A549 (cell line): ENCODE measurements around the gene PRR7. TPM values are rescaled to one million over a fixed set of nuclear protein-coding genes. Genes with fewer than 3 reads are reported as not detected.

ENCODE experiments used
- ATAC-seq, 2 experiments: fragments of 200-7000 bp in 1 of 2; fragments of >200 bp in 1 of 2; cut with Nextera tagmentation in 1 of 2; cut with Tn5 transposase in 1 of 2; 3 replicates each; pipeline versions ENCODE4 v1.8.0 to v1.9.1; 2018 to 2020; ENCODE audit warnings: mild to moderate bottlenecking in 1 of 2, moderate library complexity in 1 of 2
- CTCF ChIA-PET: fragments of 300-600 bp; sonication (Branson Sonifier 250); formaldehyde crosslinking; extraction: SDS; loops from one replicate; lab custom pipeline; 2021; ENCODE audit warnings: antibody characterized with exemption, inconsistent platforms; lab: Yijun Ruan, JAX
- POLR2A ChIA-PET: fragments of 350-600 bp; formaldehyde crosslinking; extraction: SDS; loops from one replicate; lab custom pipeline; 2021; ENCODE audit warnings: antibody characterized with exemption, inconsistent platforms; lab: Yijun Ruan, JAX
- DNase-seq, 2 experiments: peaks; one replicate each; pipeline versions ENCODE4 v3.0.0 to v3.0.0-alpha.2; 2011 to 2016; ENCODE audit warnings: low read depth in 1 of 2, low spot score in 1 of 2
- FAIRE-seq: peaks from 2 replicates; lab custom pipeline; 2011; peaks lifted over from hg19 to GRCh38; lab: Jason Lieb, UNC
- H3K27ac ChIP-seq, 2 experiments: fragments of >200 bp; sonication (Bioruptor Twin); formaldehyde crosslinking; 3 replicates each; pipeline ENCODE4 v1.5.1; 2016 to 2017
- H3K4me1 ChIP-seq: fragments of >200 bp; sonication (Bioruptor Twin); formaldehyde crosslinking; 3 replicates; pipeline ENCODE4 v1.6.1; 2016
- H3K4me2 ChIP-seq: fragments of >200 bp; sonication (Bioruptor Twin); formaldehyde crosslinking; 3 replicates; pipeline ENCODE4 v1.6.1; 2016
- H3K4me3 ChIP-seq: fragments of >200 bp; sonication (Bioruptor Twin); formaldehyde crosslinking; 3 replicates; pipeline ENCODE4 v1.5.1; 2016
- H3K9me3 ChIP-seq: fragments of >200 bp; sonication (Bioruptor Twin); formaldehyde crosslinking; 3 replicates; pipeline ENCODE4 v1.6.1; 2016
- CBX8 ChIP-seq: fragments of 200-600 bp; sonication (generic); IDR thresholded peaks from 2 replicates; pipeline ENCODE4 v1.6.1; 2016
- CEBPB ChIP-seq, 2 experiments: fragments of >200 bp in 1 of 2; sonication (Bioruptor Twin) in 1 of 2; formaldehyde crosslinking in 1 of 2; IDR thresholded peaks; 2 replicates each; pipeline ENCODE4 v1.6.1; 2012 to 2016
- CHD2 ChIP-seq: fragments of 150-350 bp; IDR thresholded peaks from 2 replicates; pipeline ENCODE4 v1.6.1; 2014; ENCODE audit warnings: low read length; ENCODE audit not compliant: partially characterized antibody
- CHD4 ChIP-seq: fragments of 200-600 bp; sonication (generic); IDR thresholded peaks from 2 replicates; pipeline ENCODE4 v1.6.1; 2016; ENCODE audit warnings: antibody characterized with exemption, mild to moderate bottlenecking, borderline replicate concordance
- EHMT2 ChIP-seq: fragments of 200-600 bp; sonication (generic); IDR thresholded peaks from 2 replicates; pipeline ENCODE4 v1.6.1; 2016; ENCODE audit warnings: antibody characterized with exemption, low read depth, mild to moderate bottlenecking, moderate library complexity
- ESRRA ChIP-seq: fragments of 150-350 bp; IDR thresholded peaks from 2 replicates; pipeline ENCODE4 v1.6.1; 2014; ENCODE audit warnings: mild to moderate bottlenecking, low read length, borderline replicate concordance
- FOSB ChIP-seq: fragments of 250-450 bp; sonication (Bioruptor Pico); IDR thresholded peaks from 2 replicates; pipeline ENCODE4 v1.5.0; 2020; ENCODE audit warnings: mild to moderate bottlenecking, moderate library complexity
- FOXS1 ChIP-seq: fragments of 250-450 bp; sonication (Bioruptor Pico); IDR thresholded peaks from 2 replicates; pipeline ENCODE4 v1.5.0; 2020; ENCODE audit warnings: mild to moderate bottlenecking, moderate library complexity
- JUN ChIP-seq, 2 experiments: fragments of >200 bp; sonication (Bioruptor Twin); formaldehyde crosslinking; IDR thresholded peaks; 2 replicates in 1 of 2; 3 replicates in 1 of 2; pipeline ENCODE4 v1.6.1; 2016 to 2017
- MAZ ChIP-seq: fragments of 150-350 bp; IDR thresholded peaks from 2 replicates; pipeline ENCODE4 v1.6.1; 2014; ENCODE audit warnings: antibody characterized with exemption, low read depth, low read length, borderline replicate concordance
- MYC ChIP-seq: IDR thresholded peaks from 2 replicates; pipeline ENCODE4 v1.6.1; 2012; ENCODE audit warnings: mild to moderate bottlenecking, inconsistent platforms, low read length, improper control_type of control experiment, borderline replicate concordance
- NR3C1 ChIP-seq: fragments of >200 bp; sonication (Bioruptor Twin); formaldehyde crosslinking; IDR thresholded peaks from 3 replicates; pipeline ENCODE4 v1.6.1; 2017
- POLR2A ChIP-seq: IDR thresholded peaks from 2 replicates; pipeline ENCODE4 v1.6.1; 2012; ENCODE audit warnings: mild to moderate bottlenecking, low read length
- RAD21 ChIP-seq, 2 experiments: fragments of >200 bp in 1 of 2; sonication (Bioruptor Twin) in 1 of 2; formaldehyde crosslinking in 1 of 2; IDR thresholded peaks in 1 of 2; conservative IDR thresholded peaks in 1 of 2; 2 replicates in 1 of 2; 3 replicates in 1 of 2; pipeline ENCODE4 v1.6.1; 2012 to 2018; ENCODE audit warnings: inconsistent platforms in 1 of 2
- RFX5 ChIP-seq: fragments of 450-650 bp; IDR thresholded peaks from 2 replicates; pipeline ENCODE4 v1.7.1; 2014; ENCODE audit warnings: antibody characterized with exemption, mild to moderate bottlenecking, moderate library complexity
- RNF2 ChIP-seq: fragments of 200-600 bp; sonication (generic); IDR thresholded peaks from 2 replicates; pipeline ENCODE4 v1.6.1; 2016; ENCODE audit warnings: low read depth, mild to moderate bottlenecking, antibody characterized with exemption, moderate library complexity, borderline replicate concordance
- SMC3 ChIP-seq: fragments of >200 bp; sonication (Bioruptor Twin); formaldehyde crosslinking; IDR thresholded peaks from 3 replicates; pipeline ENCODE4 v1.6.1; 2018; ENCODE audit warnings: inconsistent platforms
- SREBF2 ChIP-seq: fragments of 450-650 bp; IDR thresholded peaks from 2 replicates; pipeline ENCODE4 v1.6.1; 2014; ENCODE audit warnings: mild to moderate bottlenecking, moderate library complexity
- TFCP2L1 ChIP-seq: fragments of 250-450 bp; sonication (Bioruptor Pico); IDR thresholded peaks from 2 replicates; pipeline ENCODE4 v1.5.0; 2021; ENCODE audit warnings: mild to moderate bottlenecking
- ZNF302 ChIP-seq: fragments of 250-450 bp; sonication (Bioruptor Pico); IDR thresholded peaks from 2 replicates; pipeline ENCODE4 v1.9.0; 2021; ENCODE audit warnings: inconsistent platforms, mild to moderate bottlenecking, moderate library complexity
- ZSCAN20 ChIP-seq: fragments of 250-450 bp; sonication (Bioruptor Pico); IDR thresholded peaks from 2 replicates; pipeline ENCODE4 v1.8.0; 2022; ENCODE audit warnings: mild to moderate bottlenecking, moderate library complexity
- WGBS: methylation state at CpG from one replicate; pipeline ENCODE4 v1.1.6; 2017; ENCODE audit errors: missing lambda C conversion rate; 5-methylcytosine and 5-hydroxymethylcytosine counted together
- polyA plus RNA-seq, 4 experiments: library from polyadenylated mRNA; depleted of rRNA in 3 of 4; stranded (reverse); fragments of >200 nt; fragmentation: RNase III in 1 of 4; extraction: RNeasy Plus Mini Kit Qiagen cat#74134 plus additional on column Dnase treatment in 1 of 4; gene quantifications; 2 replicates in 3 of 4; 3 replicates in 1 of 4; pipeline ENCODE4 v1.2.3, GENCODE V29; 2011 to 2017
- TF ChIP-seq, protein P1 (sequence below): fragments of >200 bp; sonication (Bioruptor Twin); formaldehyde crosslinking; IDR thresholded peaks from 3 replicates; pipeline ENCODE4 v1.6.1; 2016
- TF ChIP-seq, protein P2 (sequence below): IDR thresholded peaks from 2 replicates; pipeline ENCODE4 v1.6.1; 2012; ENCODE audit warnings: low read depth, borderline replicate concordance
- TF ChIP-seq, protein P3 (sequence below): fragments of 250-450 bp; sonication (Bioruptor Pico); IDR thresholded peaks from 2 replicates; pipeline ENCODE4 v1.5.0; 2021; ENCODE audit warnings: mild to moderate bottlenecking, moderate library complexity, borderline replicate concordance
- TF ChIP-seq, protein P4 (sequence below): fragments of >200 bp; sonication (Bioruptor Twin); formaldehyde crosslinking; IDR thresholded peaks from 2 replicates; pipeline ENCODE4 v1.6.1; 2016

PRR7 gene
- polyA plus RNA-seq, 2 of the 4 experiments (the other 2 are of a cell fraction) = 2.2 to 11.0 TPM

DNA sequence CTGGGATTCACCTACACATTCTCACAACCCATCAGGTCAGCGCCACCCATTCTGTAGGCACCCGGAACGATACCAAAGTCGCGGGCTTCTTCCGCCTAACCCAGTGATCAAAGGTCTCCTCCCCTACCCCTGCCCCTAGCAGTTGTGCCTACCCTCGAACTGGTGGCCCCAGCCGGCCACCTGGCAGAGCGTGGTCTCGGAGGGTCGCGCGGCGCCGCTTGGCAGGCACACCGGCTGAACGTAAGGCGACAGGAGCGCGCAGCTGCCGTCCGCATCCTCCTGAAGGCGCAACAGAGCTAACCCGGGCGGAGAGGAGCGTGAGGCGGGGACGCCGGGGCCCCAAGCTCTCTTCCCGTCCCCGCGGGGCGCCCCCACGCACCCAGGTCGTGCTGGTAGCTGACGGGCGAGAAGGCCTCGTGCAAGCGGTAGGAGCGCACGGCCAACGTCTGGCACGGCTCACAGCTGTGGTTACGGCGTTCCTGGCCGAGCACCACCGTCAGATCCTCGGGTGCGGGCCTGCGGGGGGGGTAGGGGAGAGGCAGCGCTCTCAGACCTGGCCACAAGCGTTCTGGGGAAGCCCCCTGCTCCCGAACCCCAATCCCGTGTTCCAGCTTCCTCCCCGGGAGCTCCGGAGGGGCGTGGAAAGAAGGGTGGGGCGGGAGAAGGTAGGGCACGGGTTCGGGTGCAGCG, 43.4 kb upstream of the PRR7 start:
- ChIA-PET POLR2A (interaction anchor here (0.8 to 3.9 kb wide), 12 partner anchors 11 to 94 kb away, joined by 3 to 37 read pairs (median 5); partner anchors contain the start of genes GRK6, LMAN2 and PDLIM7), CTCF (interaction anchor here (0.6 to 43.1 kb wide), 31 partner anchors 7 to 292 kb away, joined by 3 to 1107 read pairs (median 11); partner anchors contain the start of genes DBN1, GRK6, LMAN2 and PDLIM7)
- DNase-seq = peak; percentile 54 to 59
- ATAC-seq = peak; percentile 54 to 66
- TF ChIP-seq JUN (IDR thresholded peaks at IDR 0.05) (no peak; a peak in 1 of 5 replicates), CHD2 (no peak), RNF2 (peak; percentile 62; the same call in 1 of the 2 replicates), CBX8 (no peak), FOSB (CRISPR knock-in tag) (no peak), CEBPB (IDR thresholded peaks at IDR 0.05) (no peak), NR3C1 (no peak), RAD21 (conservative IDR thresholded peaks at IDR 0.05 in 1 of 2, IDR thresholded peaks at IDR 0.05 in 1 of 2) (no peak), CHD4 (0 out of 2 replicates have a peak, but pooled peaks have one; percentile 33)
- TF ChIP-seq, protein P1, sequence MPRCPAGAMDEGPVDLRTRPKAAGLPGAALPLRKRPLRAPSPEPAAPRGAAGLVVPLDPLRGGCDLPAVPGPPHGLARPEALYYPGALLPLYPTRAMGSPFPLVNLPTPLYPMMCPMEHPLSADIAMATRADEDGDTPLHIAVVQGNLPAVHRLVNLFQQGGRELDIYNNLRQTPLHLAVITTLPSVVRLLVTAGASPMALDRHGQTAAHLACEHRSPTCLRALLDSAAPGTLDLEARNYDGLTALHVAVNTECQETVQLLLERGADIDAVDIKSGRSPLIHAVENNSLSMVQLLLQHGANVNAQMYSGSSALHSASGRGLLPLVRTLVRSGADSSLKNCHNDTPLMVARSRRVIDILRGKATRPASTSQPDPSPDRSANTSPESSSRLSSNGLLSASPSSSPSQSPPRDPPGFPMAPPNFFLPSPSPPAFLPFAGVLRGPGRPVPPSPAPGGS = no peak
- 2% methylated on average over 30 of the region's 61 CpGs for WGBS
- peak overlapping the region; percentile 83 to 92 for H3K27ac ChIP-seq
- H3K4me2 ChIP-seq = peak overlapping the region; percentile 97
- no peaks in the 10 kb centered on the region for H3K9me3 ChIP-seq
- H3K4me3 ChIP-seq = peak overlapping the region; percentile 60
- no peak for FAIRE-seq
- H3K4me1 ChIP-seq = peaks cover 11% of the 10 kb centered on the region; the same call in 2 of the 3 replicates

DNA sequence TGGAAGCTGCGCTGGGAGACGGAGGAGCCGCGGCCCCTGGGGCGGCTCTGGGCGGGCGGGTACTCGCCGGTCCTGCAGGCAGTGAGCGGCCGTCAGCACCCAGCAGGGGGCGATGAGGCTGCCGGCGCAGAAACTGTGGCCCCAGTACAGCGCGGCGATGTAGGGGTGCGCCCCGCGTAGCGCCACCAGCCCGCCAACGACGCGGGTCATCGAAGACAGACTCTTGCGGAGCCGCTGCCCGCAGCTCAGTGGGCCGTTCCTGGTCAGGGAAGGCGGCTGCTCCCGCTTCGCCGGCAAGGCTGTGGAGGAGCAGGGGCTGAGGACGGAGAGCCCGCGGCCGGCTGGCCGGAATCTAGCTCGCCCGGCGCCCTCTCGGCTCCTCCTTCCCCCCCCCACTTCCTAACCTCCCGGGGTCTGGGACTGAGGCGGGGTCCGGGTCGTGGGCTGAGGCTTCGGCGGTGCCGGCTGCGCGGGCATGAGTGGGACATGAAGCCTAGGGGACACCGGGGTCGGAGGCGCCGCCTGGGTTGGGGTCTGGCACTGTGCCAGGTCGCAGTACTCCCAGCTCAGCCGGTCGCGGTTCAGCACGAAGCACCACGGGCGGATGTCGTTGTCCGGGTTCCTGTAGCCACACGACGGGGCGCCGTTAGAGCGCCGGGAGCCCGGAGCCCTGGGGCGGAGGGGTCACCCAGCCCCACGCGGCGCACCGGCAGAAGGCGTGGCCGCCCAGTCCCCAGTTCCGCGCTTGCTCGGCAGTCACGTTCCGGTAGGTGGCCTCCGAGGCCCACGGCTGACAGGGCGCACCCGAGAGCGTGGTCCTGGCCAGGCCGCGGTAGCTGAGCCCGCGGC, 42.6 kb upstream of the PRR7 start:
- under 1% methylated on average over 17 of the region's 93 CpGs for WGBS
- TF ChIP-seq CEBPB (IDR thresholded peaks at IDR 0.05) (no peak), EHMT2 (no peak), MAZ (no peak), RNF2 (peak; percentile 71; the same call in 1 of the 2 replicates), JUN (IDR thresholded peaks at IDR 0.05) (peak in 1 of 2 experiments; percentile 45; a peak in 2 of 5 replicates), POLR2A (peak; percentile 72), SREBF2 (no peak), FOXS1 (CRISPR knock-in tag) (no peak), ZSCAN20 (CRISPR knock-in tag) (no peak), ESRRA (no peak), TFCP2L1 (CRISPR knock-in tag) (0 out of 2 replicates have a peak, but pooled peaks have one; percentile 31), CHD4 (no peak), MYC (peak; percentile 85; the same call in 1 of the 2 replicates), RFX5 (no peak), SMC3 (peak; percentile 58), CBX8 (no peak), ZNF302 (CRISPR knock-in tag) (no peak)
- TF ChIP-seq, protein P2, sequence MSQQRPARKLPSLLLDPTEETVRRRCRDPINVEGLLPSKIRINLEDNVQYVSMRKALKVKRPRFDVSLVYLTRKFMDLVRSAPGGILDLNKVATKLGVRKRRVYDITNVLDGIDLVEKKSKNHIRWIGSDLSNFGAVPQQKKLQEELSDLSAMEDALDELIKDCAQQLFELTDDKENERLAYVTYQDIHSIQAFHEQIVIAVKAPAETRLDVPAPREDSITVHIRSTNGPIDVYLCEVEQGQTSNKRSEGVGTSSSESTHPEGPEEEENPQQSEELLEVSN = peak; percentile 22
- TF ChIP-seq, protein P3, sequence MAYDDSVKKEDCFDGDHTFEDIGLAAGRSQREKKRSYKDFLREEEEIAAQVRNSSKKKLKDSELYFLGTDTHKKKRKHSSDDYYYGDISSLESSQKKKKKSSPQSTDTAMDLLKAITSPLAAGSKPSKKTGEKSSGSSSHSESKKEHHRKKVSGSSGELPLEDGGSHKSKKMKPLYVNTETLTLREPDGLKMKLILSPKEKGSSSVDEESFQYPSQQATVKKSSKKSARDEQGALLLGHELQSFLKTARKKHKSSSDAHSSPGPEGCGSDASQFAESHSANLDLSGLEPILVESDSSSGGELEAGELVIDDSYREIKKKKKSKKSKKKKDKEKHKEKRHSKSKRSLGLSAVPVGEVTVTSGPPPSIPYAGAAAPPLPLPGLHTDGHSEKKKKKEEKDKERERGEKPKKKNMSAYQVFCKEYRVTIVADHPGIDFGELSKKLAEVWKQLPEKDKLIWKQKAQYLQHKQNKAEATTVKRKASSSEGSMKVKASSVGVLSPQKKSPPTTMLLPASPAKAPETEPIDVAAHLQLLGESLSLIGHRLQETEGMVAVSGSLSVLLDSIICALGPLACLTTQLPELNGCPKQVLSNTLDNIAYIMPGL (CRISPR knock-in tag) = 0 out of 2 replicates have a peak, but pooled peaks have one; percentile 8
- TF ChIP-seq, protein P4, sequence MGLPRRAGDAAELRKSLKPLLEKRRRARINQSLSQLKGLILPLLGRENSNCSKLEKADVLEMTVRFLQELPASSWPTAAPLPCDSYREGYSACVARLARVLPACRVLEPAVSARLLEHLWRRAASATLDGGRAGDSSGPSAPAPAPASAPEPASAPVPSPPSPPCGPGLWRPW = no peak

More for the DNA sequence above, 42.6 kb upstream of the PRR7 start:
- POLR2A ChIA-PET = interaction anchor here (0.6 to 3.9 kb wide), 13 partner anchors 11 to 94 kb away, joined by 3 to 37 read pairs (median 5); partner anchors contain the start of genes GRK6, LMAN2, PDLIM7 and PRR7
- Histone ChIP-seq H3K4me3 (peak overlapping the region; percentile 60), H3K27ac (peak overlapping the region; percentile 83 to 92), H3K4me1 (peaks cover 11% of the 10 kb centered on the region; the same call in 2 of the 3 replicates), H3K9me3 (no peaks in the 10 kb centered on the region), H3K4me2 (peak overlapping the region; percentile 97)
- ATAC-seq (peak; percentile 76 to 91), DNase-seq (peak; percentile 87 to 95), FAIRE-seq (no peak)
- CTCF ChIA-PET = interaction anchor here (0.7 to 43.1 kb wide), 36 partner anchors 12 to 384 kb away, joined by 3 to 1107 read pairs (median 6); partner anchors contain the start of genes DBN1, GRK6, LMAN2 and PDLIM7
